LNCAP (cell line): ENCODE measurements around the gene TRAF3IP1.

Experiments
- CTCF ChIP-seq: fragments of 450-650 bp; IDR thresholded peaks from 2 replicates; pipeline ENCODE4 v1.5.1; 2017; ENCODE audit warnings: mild to moderate bottlenecking

The TRAF3IP1 gene

DNA sequence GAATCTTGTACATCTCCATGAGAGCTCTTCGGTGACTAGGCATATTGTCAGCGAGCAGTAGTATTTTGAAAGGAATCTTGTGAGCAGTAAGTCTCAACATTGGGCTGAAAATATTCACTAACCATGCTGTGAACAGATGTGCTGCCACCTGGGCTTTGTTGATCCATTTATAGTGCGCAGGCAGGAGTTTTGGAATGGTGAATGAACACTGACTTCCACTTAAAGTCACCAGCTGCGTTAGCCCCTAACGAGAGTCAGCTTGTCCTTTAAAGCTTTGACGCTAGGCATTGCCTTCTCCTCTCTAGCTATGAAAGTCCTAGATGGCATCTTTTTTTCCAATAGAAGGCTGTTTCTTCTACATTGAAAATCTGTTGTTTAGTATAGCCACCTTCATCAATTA, 110.5 kb downstream of the TRAF3IP1 start:
- no peak for TF ChIP-seq CTCF

DNA sequence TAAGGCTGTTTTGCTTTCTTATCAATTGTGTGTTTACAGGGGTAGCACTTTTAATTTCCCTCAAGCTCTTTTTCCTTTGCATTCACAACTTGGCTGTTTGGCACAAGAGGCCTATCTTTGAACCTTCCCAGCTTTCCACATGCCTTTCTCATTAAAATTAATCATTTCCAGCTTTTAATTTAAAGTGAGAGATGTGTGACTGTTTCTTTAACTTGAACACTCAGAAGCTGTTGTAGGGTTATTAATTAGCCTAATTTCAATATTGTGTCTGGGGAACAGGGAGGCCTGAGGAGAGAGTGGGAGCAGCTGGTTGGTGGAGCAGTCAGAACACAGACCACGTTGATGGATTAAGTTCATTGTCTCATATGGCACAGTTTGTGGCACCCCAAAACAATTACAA, 111.1 kb downstream of the TRAF3IP1 start:
- TF ChIP-seq CTCF = no peak

- TF ChIP-seq CTCF = no peak
These were observed 113.1 kb downstream of the TRAF3IP1 start for GRCh38 chr2:238433300-238433915.

DNA sequence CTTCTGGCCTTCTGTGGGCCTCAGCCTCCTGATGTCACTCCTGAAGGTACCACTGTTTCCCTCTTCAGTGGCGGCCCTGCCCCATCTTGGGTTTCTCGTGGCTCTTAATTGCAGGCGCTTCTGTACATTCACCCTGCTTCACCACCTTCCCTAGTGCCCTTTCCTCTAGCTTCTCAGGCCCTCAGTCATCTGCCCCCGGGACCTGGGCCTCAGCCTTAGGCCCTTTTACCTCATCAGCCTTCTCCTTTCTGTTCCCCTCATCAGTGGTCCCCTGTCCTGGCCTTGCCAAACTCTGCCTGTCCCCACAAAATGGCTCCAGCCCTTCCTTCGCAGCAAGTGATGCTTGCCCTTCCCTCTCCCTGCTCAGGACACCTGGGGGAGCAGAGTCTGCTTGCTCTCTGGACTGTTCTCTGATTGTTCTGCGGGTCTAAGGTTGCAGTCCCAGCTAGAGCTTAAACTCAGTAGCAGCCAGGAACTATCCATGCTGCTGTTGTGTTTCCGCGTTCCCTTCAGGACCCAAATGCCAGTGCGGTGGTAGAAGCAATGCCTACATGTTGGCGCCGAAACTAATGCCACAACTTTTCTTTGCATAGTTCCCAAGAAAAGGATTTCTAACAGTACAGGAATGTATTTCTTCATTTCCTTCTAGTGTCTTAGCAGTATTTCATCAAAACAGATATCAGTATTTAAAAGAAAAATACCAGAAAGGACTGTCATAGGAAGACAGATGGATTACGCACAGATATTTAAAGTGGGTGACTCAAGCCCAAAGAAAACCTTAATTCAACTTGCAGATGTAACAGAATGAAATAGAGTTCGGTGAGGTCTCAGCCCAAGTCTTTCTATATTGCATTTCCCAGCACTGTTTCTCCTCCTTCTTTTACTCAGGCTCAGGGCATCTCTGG, 113.9 kb downstream of the TRAF3IP1 start:
- TF ChIP-seq CTCF = no peak

- no peak for TF ChIP-seq CTCF
These were observed 114.8 kb downstream of the TRAF3IP1 start for GRCh38 chr2:238434846-238435751.

DNA sequence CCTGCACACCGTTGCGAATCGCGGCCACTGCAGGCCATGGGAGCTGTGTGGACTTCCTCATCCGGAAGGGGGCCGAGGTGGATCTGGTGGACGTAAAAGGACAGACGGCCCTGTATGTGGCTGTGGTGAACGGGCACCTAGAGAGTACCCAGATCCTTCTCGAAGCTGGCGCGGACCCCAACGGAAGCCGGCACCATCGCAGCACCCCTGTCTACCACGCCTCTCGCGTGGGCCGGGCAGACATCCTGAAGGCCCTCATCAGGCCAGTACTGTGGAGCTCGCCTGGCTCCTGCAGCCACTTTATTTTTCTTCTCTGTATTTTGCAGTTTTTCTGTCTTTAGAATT, 115.4 kb downstream of the TRAF3IP1 start:
- no peak for TF ChIP-seq CTCF
